ENCODE data around the gene MRPL43.

Gene MRPL43

GRCh38 chr10:101031128-101031795 lies 44.0 kb upstream of the MRPL43 start, which contains the start of the genes PDZD7 and SFXN3:
TSS of gene PDZD7 (minus strand) at chr10:101031129. CDS start at chr10:101030219, 910 bp downstream.
TSS of gene SFXN3 (plus strand) at chr10:101031234. CDS start at chr10:101034695, 3,461 bp downstream.
- peak within 1 kb of the TSS; percentile 74 for H3K4me3 ChIP-seq (replicated peaks; ENCODE audit: insufficient read depth, low read length)
- peak; percentile 82 to 94 for DNase-seq (ENCODE audit: low read depth in 1 of 2, low spot score in 1 of 2)
- peak within 1 kb of the TSS; percentile 74 for H3K27ac ChIP-seq (replicated peaks)
- TF ChIP-seq REST (IDR thresholded peaks at IDR 0.05; ENCODE audit: insufficient replicate concordance, low read depth) (no peak), SPI1 (IDR thresholded peaks at IDR 0.05; ENCODE audit: borderline replicate concordance, low read depth) (no peak)
- H3K27me3 ChIP-seq (ENCODE audit: insufficient read depth, poor library complexity, severe bottlenecking): no peaks in the 10 kb centered on the region

GRCh38 chr10:101030496-101031127 lies 43.3 kb upstream of the MRPL43 start:
- Histone ChIP-seq H3K27me3 (ENCODE audit: insufficient read depth, poor library complexity, severe bottlenecking) (no peaks in the 10 kb centered on the region), H3K27ac (replicated peaks) (no peak overlapping the region), H3K4me3 (replicated peaks; ENCODE audit: insufficient read depth, low read length) (peak overlapping the region; percentile 74)
- TF ChIP-seq CTCF (IDR thresholded peaks at IDR 0.05; ENCODE audit: insufficient read depth, low read length) (no peak), POLR2AphosphoS5 (IDR thresholded peaks at IDR 0.05; ENCODE audit: low read depth) (no peak), SPI1 (IDR thresholded peaks at IDR 0.05; ENCODE audit: borderline replicate concordance, low read depth) (no peak), GABPA (IDR thresholded peaks at IDR 0.05; ENCODE audit: low read depth) (no peak), REST (IDR thresholded peaks at IDR 0.05; ENCODE audit: insufficient replicate concordance, low read depth) (no peak)
- no peak for DNase-seq (ENCODE audit: low read depth in 1 of 2, low spot score in 1 of 2)

GRCh38 chr10:101029520-101030295 lies 42.4 kb upstream of the MRPL43 start:
- no peak overlapping the region for H3K27ac ChIP-seq (replicated peaks)
- peak; percentile 5 for TF ChIP-seq CTCF (IDR thresholded peaks at IDR 0.05; ENCODE audit: insufficient read depth, low read length)
- TF ChIP-seq SPI1 (IDR thresholded peaks at IDR 0.05; ENCODE audit: borderline replicate concordance, low read depth): no peak
- no peak for DNase-seq (ENCODE audit: low read depth in 1 of 2, low spot score in 1 of 2)
- no peaks in the 10 kb centered on the region for H3K27me3 ChIP-seq (ENCODE audit: insufficient read depth, poor library complexity, severe bottlenecking)
- peak overlapping the region; percentile 74 for H3K4me3 ChIP-seq (replicated peaks; ENCODE audit: insufficient read depth, low read length)

All from HL-60 (cell line).